Activated CD4-positive, alpha-beta T cell treated with anti-CD3 and anti-CD28 coated beads for 1 hour (primary cell): ENCODE measurements around the gene NXF1.
"Not testable (repeated sequence)": the region's sequence is repeated elsewhere in the genome, so short reads cannot be mapped to it uniquely, and the experiment has no call there.

ENCODE experiments used
- DNase-seq: peaks from one replicate; pipeline ENCODE4 v3.0.0-alpha.2; 2020

NXF1 gene

GRCh38 chr11:62805076-62805892, at the start of gene NXF1:
NXF1 (minus strand) TSS chr11:62805440; CDS start chr11:62805356, 84 bp downstream.
- peak; percentile 96 for DNase-seq

DNA sequence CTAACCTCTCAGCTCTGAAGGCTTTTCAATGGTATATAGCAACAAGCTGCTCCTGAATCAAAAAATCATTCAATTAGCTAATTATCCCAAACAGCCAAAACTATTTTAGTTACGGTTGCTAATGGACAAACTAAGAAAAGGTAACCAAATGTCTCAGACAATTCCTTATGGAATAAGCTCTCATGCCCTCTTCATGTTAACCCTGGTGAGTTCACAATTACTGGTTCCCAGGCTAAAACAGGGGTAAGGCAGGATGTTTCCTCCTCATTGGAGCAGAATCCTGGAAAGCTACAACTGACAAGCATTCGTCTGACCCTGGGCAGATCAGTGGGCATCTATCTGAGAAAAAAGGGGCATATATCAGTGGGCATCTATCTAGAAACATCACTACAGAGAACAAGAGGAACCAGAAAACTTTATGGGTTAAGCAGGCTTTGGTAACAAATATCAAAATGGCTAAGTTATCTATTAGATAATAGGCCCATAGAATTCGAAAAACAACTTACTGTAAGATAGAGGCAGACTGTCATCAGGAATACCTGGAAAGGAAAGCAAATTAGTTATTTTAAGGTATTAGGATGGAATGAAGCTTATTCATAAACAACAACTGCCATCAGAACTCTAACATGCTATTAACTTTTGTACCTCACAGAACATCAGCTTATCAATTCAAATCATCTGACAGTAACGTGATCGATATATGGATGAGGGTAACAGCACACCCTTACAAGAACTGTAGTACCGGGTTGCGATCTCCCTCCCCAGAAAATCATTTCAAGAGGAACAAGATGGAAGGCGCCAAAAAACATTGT, 49.0 kb upstream of the NXF1 start:
- no peak for DNase-seq

- no peak for DNase-seq
These were observed 48.2 kb upstream of the NXF1 start for GRCh38 chr11:62853279-62853965.

DNA sequence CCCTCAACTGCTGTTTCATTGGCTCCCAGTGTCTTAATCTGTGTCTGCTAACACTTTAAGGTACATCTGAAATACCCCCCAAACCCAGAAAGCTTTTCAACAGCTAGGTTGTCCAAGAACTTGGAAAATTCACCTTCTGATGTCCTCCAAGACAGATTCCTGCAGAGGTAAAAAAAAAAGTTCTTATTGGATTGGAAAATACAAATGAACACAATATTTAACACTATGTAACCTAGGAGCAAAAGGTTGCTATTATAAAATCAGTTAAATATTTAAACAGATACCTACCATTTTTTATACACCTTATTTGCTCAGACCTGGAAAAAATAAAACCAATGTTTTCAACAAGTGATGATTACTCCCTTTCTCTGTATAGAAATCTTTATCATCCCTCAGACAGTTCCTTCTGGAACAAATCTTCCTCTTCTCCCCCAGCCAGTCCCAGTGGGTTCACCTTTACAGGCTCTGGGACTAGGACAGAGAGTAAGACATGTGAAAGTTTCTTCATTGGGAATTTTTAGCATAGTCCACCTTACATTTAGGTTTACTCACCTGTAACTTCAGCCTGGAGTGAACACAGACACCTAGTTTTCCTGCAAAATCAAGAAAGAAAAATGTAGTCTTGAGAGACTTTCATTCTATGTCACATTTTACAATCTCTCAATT, 47.4 kb upstream of the NXF1 start:
- no peak for DNase-seq

- no peak for DNase-seq
These were observed 46.7 kb upstream of the NXF1 start for GRCh38 chr11:62851807-62852522.

DNA sequence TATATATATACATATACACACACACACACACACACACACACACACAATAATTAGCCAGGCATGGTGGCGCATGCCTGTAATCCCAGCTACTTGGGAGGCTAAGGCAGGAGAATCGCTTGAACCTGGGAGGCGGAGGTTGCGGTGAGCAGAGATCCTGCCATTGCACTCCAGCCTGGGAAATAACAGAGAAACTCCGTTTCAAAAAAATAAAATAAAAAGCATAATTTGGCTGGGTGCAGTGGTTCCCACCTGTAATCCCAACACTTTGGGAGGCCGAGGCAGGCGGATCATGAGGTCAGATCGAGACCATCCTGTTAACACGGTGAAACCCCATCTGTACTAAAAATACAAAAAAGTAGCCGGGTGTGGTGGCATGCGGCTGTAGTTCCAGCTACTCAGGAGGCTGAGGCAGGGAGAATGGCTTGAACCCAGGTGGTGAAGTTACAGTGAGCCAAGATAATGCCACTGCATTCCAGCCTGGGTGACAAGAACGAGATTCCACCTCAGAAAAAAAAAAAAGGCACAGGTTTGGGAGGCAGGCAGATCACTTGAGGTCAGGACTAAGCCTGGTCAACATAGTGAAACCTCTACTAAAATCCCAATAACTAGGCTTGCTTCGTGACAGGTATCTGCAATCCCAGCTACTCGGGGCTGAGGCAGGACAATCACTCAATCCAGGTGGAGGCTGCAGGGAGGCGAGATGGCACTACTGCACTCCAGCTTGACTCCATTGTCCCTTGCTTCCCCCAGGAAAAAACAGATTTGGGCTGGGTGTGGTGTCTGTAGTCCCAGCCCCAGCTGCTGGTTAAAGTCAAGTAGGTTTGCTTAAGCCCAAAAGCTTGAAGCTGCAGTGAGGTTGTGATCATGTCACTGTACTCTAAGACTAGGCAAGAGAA, 45.9 kb upstream of the NXF1 start:
- DNase-seq, result no peak

DNA sequence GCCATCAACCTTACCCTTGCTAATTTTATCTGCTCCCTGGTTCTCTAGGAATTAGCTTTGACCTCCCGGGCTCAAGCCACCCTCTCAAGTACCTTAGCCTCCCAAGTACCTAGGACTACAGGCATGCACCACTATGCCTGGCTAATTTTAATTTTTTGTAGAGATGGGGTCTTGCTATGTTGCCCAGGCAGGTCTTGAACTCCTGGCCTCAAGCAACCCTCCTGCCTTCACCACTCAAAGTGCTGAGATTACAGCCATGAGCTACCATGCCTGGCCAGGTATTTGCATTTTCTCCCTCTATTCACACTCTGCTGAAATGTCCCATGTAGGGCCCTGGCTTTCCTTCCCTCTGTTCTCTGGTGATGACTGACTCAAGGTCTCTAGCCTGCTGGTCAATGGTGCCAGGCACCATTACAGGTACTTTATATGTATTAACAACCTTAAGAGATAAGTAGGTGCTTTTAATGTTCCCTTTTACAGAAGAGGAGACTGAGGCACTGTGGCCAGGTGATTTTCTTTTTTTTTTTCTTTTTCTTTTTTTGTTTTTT, 42.6 kb upstream of the NXF1 start:
- no peak for DNase-seq

GRCh38 chr11:62846177-62846576, 40.9 kb upstream of the NXF1 start:
- no peak for DNase-seq

DNA sequence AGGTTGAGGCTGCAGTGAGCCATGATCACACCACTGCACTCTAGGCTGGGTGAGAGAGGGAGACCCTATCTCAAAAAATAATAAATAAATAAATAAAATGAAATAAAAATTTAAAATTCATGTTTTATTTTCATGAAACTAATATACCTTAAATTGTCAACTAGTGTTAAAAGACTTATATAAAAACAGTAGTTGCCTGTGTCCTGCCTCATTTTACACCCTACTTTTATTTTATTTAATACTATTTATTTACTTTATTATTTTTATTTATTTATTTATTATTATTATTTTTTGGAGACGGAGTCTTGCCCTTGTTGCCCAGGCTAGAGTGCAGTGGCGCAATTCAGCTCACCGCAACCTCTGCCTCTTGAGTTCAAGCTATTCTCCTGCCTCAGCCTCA, 38.9 kb upstream of the NXF1 start:
- no peak for DNase-seq

DNA sequence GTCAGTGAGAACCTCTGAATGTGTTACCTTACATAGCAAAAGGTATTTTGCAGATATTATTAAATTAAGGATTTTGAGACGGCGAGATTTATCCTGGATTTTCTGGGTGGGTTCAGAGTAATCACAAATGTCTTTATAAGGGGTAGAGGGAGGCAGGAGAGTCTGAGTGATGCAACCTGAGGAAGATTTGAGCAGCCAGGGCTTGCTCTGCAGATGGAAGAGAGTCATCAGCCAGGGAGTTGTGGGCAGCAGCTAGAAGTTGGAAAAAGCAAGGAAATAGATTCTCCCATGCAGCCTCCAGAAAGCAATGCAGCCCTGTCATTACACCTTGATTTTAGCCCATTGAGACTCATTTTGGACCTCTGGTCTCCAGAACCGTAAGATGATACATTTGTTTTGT, 38.2 kb upstream of the NXF1 start:
- DNase-seq, result no peak

- DNase-seq, result not testable (repeated sequence)
These were observed 37.7 kb upstream of the NXF1 start for GRCh38 chr11:62842891-62843290.

GRCh38 chr11:62842171-62842741, 37.0 kb upstream of the NXF1 start:
- DNase-seq, result peak; percentile 17

DNA sequence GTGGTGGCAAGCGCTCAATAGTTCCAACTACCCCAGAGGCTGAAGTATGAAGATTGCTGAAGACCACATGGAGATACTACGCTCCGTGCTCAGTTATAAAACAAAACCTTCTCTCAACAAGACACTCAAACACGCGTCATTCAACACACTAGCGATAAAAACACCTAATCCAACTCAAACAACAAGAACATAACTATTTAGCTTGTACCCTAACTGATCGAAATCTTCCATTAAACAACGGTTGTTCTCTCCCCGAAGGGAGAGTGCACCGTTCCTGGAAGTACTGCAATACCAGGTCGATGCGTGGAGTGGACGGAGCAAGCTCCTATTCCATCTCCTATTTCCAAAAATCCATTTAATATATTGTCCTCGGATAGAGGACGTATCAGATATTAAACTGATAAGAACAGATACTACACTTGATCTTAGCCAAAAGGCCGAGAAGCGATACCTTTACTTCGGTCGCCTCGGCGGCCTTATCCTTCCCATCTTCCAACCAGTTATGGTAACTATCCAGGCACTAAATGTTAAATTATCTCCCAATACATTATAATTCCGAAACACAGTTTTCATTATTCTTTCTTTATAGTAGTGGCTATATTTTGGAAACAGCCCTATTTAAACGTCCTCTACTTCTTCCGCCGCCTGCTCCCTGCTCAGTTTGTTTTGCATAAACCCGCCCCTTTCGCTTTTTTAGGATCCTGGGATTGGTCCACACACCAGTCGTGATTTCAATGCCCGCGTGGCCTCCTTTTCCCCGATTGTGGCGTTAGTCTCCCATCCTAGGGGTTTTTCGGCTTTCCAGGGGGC, 36.3 kb upstream of the NXF1 start:
- peak; percentile 77 for DNase-seq

- peak; percentile 65 for DNase-seq
These were observed 35.6 kb upstream of the NXF1 start for GRCh38 chr11:62840721-62841360.

- DNase-seq, result peak; percentile 89
These were observed 34.1 kb upstream of the NXF1 start, which contains the start of gene WDR74 for GRCh38 chr11:62839050-62839945. WDR74 (minus strand) TSS chr11:62839590; CDS start chr11:62839570, 20 bp downstream.

GRCh38 chr11:62835336-62835735, 30.1 kb upstream of the NXF1 start:
- DNase-seq, result no peak

DNA sequence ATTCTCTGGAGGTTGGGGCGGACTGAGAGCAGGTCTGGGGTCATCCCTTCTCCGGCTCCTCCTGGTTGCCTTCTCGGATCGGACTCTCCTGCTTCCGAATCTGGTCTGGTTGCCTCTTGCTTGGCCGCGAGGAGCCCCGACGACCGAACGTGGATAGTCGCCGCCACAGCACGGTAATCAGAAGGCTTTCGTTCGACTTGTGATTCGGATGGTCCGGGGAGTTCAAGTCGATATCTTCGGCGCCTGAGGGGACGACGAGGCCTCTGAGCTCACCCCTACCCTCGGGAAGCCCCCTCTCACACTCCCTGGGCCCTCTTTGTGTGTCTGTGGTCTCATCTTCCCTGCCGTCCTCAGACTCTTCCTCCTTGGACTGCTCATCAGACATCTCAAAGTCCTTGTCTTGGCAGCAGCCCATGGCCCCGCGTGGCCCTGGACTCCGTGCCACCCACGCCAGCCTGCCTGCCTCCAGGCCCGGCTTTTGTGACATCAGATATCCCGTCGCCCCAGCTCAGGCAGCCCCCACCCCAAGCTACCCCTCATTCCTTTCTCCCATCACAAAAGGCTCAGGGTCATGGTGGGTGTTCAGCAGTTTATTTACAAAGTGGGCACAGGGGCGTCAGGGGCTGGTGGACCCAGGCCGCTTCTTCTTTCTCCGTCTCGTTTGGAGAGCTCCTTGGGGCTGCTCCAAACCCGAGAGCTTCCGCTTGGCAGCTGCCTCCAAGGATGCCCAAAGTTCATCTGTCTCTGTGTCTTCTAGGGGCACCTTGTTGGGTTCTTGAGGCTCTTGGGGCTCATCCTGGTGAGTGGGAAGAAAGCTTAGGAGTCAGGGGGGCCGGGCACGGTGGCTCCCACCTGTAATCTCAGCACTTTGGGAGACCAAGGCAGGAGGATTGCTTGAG, 27.3 kb upstream of the NXF1 start, which contains the start of gene TEX54:
Gene TEX54 (minus strand): TSS at position 506 of the 899 bp plus-strand sequence.
- no peak for DNase-seq
